Ramos (cell line): ENCODE measurements around the gene NCAN.

Experiments used
- in situ Hi-C: fragments of 300-500 bp; cut with MboI; formaldehyde crosslinking; loops from one replicate; pipeline ENCODE4 v1.14.3; 2022; ENCODE audit warnings: low sequenced_read_pairs; ENCODE audit not compliant: unreplicated experiment

Gene NCAN

GRCh38 chr19:19276851-19277250 is 65.1 kb downstream of the NCAN start:
- in situ Hi-C loops = no loop called here

GRCh38 chr19:19278315-19278714 is 66.6 kb downstream of the NCAN start:
- in situ Hi-C loops = no loop called here

GRCh38 chr19:19279062-19279612 is 67.4 kb downstream of the NCAN start:
- in situ Hi-C loops = no loop called here

GRCh38 chr19:19279853-19280252 is 68.1 kb downstream of the NCAN start:
- in situ Hi-C loops = no loop called here

GRCh38 chr19:19280561-19280960 is 68.8 kb downstream of the NCAN start:
- in situ Hi-C loops = no loop called here

GRCh38 chr19:19285686-19286085 is 73.9 kb downstream of the NCAN start:
- in situ Hi-C loops = no loop called here

GRCh38 chr19:19292607-19293006 is 80.8 kb downstream of the NCAN start:
- in situ Hi-C loops = no loop called here

- in situ Hi-C loops = no loop called here
These were observed 83.2 kb downstream of the NCAN start for GRCh38 chr19:19294914-19295313.

GRCh38 chr19:19296953-19297689 is 85.4 kb downstream of the NCAN start:
- in situ Hi-C loops = no loop called here

- in situ Hi-C loops = no loop called here
These were observed 86.0 kb downstream of the NCAN start for GRCh38 chr19:19297759-19298158.

GRCh38 chr19:19300613-19301012 is 88.9 kb downstream of the NCAN start:
- in situ Hi-C loops = no loop called here
